NCI-H2196 treated with DMSO at 0.1 percent for 48 hours (cell line): ENCODE measurements around the gene C1QB.
A peak's percentile ranks its signal among the peaks of the same experiment; 100 is the strongest.

Experiments used
- DNase-seq: peaks from one replicate; lab custom pipeline; 2025; ENCODE audit not compliant: unreplicated experiment; lab: John Stamatoyannopoulos, UW

The C1QB gene, protein sequence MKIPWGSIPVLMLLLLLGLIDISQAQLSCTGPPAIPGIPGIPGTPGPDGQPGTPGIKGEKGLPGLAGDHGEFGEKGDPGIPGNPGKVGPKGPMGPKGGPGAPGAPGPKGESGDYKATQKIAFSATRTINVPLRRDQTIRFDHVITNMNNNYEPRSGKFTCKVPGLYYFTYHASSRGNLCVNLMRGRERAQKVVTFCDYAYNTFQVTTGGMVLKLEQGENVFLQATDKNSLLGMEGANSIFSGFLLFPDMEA

DNA sequence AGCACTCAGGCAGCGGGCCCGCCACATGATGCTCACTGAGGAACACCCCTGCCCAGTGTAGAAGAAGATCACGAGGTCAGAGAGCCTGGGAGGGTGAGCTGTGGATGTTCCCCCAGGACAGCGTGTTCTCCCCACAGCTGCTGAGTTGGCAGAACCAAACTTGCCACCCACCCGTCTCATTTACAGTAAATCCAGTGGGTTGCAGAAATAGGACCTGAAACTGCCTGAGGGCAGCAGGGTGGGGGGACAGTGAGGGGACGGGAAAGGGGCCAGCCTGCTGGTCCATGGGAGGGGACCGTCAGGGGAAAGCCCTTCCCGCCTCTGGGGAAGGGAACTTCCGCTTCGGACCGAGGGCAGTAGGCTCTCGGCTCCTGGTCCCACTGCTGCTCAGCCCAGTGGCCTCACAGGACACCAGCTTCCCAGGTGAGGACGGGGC, at the start of gene C1QB:
C1QB (plus strand) TSS at position 356 of the 436 bp plus-strand sequence. CDS start 6,227 bp downstream, outside the sequence.
- no peak for DNase-seq

DNA sequence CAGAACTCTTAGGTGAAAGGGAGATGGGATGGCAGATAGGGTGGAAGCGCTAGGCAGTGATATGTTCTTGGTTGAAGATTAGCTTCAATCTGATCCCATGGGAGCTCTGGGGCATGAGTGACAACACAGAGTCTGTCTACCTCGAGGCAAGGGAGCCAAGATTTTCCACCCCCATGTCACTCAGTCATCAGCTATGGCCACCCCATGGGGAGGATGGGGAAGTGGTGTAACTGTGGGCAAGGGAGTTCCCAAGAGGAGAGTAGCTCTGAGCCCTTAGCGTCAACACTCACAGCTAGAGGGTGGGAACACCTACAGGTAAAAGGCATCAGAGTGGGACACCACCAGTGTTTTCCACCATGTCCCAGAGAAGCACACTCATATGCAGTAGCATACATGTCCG, 46.9 kb upstream of the C1QB start:
- no peak for DNase-seq

DNA sequence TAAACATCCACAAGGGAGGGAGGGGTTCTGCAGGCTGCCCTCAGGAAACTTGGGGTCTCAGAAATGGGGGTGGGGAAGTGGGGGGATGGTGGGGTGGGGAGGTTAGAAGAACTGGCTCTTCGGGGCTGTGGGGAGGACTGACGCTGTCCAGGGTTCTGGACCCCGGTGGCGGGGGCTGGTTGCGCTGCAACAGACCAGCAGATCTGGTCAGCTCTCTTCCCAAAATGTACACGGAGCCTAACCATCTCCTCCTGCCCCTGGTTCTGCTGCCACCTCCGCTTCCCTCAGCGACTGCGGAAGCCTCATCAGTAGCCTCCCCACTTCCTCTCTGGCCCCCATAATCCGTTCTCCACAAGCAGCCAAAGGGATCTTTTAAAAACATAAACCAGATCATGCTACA, 45.9 kb upstream of the C1QB start:
- DNase-seq = no peak

DNA sequence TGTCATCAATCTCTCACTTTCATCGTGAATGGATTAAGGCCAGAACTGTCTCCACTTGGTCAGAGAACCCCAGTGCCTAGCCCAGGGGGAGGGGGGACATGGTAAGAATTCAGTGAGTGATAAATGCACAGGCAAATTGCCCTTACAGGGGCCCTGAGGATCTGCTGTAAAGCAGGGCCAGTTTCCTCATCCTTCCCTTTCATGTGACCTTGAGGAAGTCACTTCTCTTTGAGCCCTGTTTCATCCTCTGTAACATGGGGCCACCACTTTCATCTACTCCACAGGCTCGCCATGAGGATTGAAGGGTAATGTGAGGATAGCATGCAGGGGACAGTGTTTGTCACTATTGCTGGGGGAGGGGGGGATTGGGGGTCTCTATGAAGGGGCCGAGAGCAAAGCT, 44.7 kb upstream of the C1QB start:
- DNase-seq = no peak

DNA sequence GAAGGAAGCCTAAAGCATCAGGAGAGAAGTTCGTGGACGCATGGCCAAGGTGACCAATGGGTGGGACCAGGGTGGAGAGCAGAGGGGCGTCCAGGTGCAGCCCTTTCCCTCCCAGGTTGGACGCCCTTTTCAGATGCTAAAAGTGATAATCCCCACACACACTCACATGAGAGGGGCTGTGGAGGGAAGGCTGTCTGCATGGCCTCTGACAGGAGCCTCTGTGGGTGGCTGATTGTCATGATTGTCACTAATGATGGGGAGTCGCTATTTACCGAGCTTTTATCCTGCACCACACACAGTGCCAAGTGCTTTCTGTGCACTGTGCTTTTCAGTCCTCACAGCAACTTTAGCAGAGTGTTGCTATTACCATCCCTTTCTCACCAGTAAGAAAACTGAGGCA, 43.7 kb upstream of the C1QB start:
- DNase-seq = no peak

DNA sequence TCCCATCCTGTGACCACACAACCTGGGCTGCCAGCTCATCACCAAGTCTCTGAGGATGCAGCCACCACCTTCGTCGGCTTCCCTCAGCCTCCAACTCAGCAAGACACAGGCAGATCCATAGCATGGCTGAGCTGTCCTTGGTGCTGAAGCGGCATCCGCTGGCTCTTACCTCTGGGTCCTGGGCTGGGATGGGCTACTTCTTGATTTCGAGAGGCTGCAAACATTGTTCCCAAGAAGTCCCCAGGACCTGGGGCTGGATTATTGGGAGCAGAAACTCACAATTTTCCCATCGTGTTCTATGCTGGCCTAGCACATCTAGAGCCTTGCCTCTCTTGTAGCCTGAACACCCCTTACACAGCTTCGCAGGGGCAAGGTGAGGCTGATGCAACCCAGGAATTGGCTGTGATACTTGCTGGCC, 41.5 kb upstream of the C1QB start:
- DNase-seq = no peak

DNA sequence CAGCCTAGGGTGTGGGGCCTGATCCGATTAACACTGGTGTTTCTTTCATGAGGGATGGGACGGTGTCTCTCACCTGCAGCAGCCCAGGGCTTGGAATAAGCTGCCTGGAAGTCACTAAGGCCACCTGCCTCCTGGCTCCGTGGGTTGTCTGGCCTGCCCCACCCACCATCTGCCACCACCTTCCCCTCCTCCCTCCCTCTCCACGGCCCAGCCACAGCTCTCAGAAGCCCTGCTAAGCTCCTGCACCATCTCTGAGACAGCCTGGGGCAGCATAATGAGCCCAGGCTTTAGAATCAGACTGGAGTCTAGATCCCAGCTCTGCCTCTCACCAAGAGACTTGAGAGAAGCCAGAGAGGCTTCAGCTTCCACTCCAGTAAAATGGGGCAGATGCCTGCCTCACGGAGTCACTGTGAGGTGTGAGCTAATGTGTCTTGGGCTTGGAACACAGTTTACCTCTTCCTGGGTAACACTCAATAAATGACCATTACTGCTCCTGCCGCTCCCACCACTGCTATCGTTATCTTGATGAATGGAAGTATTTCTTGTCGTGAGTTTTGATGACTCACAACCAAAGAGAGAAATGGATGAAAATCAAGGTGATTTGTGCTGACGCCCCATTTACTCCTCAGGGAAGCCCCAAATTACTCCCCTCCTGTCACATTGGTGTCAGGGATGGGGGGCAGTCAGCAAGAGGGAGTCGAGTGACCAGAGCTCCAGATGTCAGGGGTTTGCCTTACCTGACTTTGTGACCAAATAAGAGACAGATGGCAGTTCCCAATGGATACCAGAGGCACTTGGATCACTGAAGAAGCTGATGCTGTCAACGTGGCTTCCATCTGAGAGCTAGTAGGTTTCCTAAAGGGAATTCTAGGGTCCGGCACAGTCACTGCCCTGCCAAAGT, 40.1 kb upstream of the C1QB start:
- no peak for DNase-seq

DNA sequence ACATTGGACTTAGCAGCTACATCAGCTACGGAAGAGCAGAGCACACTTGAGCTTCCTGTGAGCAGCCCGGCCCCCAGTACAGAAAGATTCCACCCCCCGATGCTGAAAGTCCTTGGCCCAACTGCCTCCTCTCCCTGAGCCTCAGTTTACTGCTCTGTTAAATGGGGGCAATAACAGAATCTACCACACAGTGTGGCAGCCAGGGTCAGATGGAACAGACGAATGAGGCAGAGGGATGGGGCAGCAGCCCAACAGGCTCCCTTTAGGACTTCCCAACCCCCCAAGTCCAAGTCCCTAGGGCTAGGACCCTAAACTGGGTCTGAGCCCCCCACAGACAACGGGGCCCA, 39.5 kb upstream of the C1QB start:
- DNase-seq = no peak

DNA sequence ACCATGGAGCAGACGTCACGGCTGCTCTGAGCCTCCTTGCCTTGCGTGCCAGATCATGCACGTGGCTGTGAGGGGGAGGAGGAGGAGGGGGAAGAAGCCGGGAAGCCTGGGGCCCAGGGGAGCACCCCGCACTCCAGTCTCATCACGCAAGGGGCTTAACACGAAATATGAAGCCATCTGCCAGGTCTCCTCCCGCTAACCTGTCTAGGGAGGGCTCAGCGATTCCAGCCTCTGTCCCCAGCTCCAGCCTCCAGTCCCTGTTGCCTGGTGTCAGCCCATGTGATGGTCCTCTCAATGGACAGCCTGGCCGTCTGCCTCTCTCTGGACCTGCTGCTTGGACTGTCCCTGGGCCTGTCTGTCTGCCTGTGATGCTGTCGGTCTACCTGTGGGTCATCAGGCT, 39.1 kb upstream of the C1QB start:
- no peak for DNase-seq

DNA sequence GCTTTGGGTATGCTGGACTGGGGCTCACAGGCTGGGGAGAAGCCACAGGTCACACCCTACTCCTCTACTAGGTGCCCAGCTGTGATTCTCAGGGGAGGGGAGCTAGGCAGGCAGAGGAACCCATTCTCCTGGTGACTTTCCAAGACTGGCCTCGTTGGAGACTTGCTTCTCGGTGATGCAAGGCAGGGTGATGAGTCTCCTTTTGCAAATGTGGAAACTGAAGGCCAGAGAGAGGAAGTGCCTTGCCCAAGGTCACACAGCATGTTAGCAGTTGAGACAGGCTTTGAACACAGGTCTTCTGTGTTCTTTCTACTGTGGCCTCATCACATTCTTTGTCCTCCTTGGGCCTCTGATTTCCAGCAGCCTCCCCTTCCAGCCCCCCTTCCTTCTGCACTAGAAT, 37.1 kb upstream of the C1QB start:
- DNase-seq = no peak

DNA sequence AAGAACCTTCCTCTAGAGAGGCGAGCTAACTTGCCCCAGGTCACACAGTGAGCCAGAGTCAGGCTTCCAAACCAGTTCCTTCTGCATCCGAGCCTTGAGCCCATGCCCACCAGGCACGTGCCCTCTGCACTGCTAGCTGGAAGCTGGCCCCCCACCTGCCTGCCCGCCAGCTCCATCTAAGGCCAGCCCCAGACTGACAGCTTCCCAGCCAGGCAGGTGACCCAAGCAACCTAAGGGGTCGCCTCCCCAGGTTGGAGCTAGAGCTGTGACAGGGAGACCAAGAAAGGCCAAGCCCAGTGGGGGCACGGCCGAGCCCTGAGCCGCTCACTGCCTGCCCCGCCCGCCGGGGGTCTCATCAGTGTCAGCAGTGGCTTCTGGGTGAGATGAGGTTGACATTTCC, 36.5 kb upstream of the C1QB start:
- DNase-seq = no peak

DNA sequence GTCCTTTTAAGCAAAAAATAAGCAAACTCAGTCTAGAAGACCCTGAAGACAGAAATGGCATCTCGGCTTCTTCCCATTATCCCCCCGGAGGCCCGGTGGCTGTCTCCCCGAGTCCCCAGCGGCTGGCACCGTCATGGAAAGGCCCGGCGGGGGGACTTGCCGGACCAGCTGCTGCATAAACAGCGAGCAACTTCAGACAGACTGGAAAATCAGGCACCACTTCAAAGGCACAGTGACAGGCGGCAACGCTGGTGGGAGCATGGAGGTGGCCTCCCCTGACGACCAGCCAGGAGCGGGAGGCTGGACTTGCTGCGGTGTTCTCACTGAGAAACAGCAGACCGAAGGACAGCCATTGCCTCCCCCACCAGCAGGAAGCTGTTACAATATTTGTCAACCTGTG, 35.0 kb upstream of the C1QB start:
- DNase-seq = no peak

DNA sequence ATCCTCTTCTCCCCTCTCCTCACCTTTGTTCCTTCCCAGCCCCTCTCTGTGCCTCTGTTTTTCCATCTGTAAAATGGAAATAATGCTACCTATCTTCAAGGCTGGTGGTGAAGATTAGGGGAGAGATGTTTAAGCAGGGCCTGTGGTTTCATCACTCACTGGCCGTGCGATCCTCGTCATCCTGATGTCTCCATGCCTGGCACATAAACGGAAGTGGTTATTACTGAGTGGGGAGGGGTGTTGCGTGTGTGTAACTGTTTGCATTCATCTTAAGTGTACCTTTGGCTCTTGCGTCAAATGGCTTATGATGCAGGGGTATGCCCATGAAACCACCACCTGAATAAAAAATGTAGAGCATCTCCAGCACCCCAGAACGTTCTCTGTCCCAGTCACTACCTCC, 33.8 kb upstream of the C1QB start:
- DNase-seq = no peak

DNA sequence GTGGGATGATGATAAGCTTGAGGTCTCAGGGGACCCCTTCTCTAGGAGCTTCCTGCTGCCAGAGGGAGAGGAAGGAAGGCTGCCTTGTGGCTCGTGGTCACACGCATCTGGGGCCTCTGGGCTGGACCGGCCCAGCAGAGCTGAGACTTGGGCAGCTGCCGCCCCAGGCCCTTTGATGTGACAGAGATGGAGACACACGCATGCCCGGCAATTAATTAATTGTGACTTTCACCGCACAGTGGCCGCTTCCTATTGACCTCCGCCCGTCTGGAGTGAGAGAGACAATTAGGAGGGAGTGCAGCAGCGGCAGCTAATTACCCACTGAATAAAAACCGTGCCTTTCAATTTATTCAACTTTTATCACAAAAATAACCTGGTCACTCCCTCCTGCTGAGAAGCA, 33.2 kb upstream of the C1QB start:
- no peak for DNase-seq

DNA sequence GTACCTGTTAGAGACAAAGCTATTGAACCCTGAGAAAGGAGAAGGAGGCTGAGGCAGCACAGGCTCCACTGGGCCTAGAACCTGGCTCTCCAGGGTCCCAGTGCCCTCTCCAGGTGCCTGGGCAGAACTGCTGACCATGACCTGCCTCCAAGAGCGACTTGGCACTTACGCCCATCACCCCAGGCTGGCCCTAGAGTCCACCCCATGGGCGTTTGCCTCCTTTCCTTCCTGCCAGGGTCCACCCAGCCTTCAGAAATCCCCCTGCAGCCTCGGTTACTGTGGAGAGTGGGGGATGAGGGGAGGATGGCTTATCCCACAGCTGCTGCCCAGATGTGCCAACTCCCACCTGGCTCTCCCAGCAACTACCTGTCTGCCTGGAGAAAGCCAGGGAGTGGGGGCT, 31.3 kb upstream of the C1QB start:
- DNase-seq = no peak

DNA sequence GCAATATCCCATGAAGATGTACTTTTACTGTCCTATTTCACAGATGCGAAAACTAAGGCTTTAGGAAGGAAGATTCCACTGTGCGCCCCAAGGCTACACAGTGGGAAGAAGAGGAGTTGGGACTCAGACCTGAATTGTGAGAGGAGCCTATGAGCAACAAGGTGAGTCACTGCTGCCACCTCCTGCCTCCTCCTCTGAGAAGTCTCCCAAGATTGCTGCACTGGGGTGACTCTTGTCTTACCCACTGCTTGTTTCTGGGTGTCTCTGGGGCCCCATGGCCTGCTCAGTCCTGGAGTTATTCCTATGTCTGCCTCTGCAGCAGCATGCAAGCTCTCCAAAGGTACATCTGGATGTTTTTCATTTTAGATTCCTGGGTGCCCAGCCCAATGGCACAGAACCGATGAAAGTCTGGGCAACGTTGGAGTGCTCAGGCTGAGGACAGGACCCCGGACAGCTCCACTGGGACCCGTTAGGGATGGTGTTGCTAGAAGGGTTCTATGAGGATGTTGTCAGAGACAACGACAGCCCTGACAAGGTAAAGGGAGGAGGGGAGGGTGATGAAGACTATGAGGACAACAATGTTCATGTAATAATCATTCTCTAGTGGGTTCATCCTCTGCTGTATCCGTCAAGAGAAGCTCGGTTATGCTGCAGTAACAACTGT, 27.6 kb upstream of the C1QB start:
- DNase-seq = no peak

DNA sequence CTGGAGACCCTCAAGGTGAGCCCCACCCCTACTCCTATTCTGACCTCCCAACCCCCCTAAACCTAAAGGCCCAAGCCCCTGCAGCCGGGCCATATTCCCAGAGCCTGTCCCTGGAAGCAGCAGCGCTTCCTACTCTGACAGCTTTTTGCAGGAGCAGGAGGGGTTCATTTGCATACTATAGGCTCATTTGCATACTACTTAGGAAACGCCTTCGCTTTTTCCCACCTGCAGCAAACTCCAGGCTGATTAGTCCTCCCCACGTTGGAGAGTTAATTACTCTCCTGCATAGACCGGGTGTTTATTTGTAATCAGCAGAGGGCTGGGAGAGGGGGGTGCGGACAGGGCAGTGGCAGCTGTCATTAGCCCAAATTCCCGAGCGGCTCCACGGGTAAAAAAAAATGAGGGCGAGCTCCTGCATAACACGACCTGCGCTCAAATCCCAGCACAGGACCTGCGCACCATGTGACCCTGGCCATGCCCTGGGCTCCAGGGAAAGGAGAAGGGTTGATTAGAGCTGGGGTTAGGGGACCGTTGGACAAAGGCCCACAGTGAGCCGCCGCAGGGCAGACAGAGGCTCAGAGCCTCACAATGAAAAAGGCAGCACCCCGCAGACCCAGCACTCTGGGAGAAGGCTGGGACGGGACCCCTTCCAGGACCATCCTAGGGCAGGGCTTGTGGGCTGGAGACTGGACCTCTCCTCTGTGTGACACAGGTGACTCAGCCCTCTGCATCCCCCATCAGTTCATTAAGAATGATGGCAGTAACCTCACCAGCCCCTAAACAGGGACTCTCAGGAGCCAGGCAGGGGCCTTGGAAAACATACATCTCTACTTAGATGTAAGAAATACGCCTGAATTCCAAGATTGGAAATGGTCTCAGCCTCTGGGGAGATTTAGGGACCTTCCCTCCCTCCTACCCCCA, 26.5 kb upstream of the C1QB start:
- no peak for DNase-seq

DNA sequence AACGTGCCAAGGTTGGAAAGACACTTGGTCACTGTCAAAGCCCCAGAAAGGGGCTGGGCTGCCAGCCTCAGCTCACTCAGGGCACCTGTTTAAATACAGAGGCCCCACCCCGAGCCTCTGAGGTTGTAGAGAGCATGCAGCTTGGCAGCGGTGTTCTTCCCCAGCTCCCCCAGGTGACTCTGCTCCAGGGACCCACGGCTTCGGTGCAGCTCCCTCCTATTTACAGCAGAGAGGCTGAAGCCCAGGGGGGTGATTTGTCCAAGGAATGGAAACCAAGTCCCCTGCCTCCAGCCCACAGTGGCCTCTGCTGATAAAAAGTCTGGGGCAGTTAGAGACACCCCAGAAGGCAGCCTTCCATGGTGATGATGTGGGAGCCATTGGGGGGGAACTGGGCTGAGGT, 25.7 kb upstream of the C1QB start:
- peak; percentile 40 for DNase-seq

DNA sequence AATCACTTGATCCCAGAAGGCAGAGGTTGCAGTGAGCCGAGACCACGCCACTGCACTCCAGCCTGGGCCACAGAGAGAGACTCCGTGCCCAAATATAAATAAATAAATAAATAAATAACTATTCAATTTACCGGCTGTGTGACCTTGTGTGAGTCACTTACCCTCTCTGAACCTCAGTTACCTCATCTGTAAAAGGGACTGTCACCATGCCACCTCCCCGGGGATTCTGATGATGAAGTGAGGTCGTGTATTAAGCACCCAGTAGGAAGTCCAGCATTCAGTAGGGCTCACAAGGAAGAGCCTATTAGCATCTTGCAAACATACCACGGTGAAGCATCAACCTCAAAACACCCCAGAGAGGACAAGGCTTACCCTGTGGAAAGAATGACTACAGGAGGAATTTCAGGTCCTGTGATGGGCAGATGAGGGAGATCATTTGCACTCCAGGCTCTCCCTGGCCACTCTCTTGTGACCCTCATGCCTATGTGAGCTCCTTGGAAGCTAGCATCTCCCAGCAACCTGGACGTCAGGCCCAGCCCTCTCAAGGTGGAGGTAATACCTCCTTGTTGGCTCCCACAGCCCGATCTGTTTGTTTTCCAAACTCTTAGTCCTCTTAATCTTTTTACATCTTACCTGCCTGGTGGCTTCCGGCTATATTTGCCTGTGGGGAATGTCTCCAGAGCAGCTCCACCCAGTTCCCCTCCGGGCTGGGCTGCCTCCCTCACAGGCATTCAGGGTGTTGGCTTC, 24.2 kb upstream of the C1QB start:
- DNase-seq = no peak

DNA sequence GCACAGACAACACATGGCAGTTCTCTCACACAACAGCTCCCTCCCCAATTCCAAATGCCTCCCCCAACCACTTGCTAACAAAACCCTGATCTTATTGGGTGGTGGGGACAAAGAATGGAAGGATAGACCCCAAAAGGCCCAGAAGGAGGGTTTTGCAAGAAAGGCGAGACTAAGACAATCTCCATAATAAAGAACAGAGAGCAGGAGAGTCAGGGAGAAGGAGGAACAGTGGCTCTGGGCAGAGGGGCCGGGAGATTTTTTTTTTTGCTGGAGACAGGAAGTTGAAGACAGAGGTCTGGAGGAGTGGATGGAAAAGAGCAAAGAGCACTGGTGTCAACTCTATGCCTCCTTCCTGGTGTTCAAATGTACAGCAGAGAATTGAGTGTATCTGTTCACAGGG, 23.1 kb upstream of the C1QB start:
- no peak for DNase-seq
